Fibroblast of mammary gland (primary cell): ENCODE data around the gene PORCN.
"Not testable (repeated sequence)": the region's sequence is repeated elsewhere in the genome, so short reads cannot be mapped to it uniquely, and the experiment has no call there.

Source experiments
- DNase-seq: peaks from one replicate; pipeline ENCODE4 v3.0.0-alpha.2; 2010; ENCODE audit warnings: low read depth
- H3K4me3 ChIP-seq: 2 replicates; pipeline ENCODE4 v1.5.1; 2011; ENCODE audit warnings: low read depth, mild to moderate bottlenecking, low read length, moderate library complexity; ENCODE audit not compliant: control insufficient read depth
- CTCF ChIP-seq: conservative IDR thresholded peaks from 2 replicates; pipeline ENCODE4 v1.5.1; 2011; ENCODE audit warnings: low read depth, low read length, inconsistent platforms; ENCODE audit not compliant: control insufficient read depth, insufficient read depth

Gene PORCN

GRCh38 chrX:48514126-48514806 lies 5.5 kb downstream of the PORCN start:
- H3K4me3 ChIP-seq: no peak overlapping the region
- TF ChIP-seq CTCF: no peak

GRCh38 chrX:48514868-48515460 lies 6.2 kb downstream of the PORCN start:
- H3K4me3 ChIP-seq: no peak overlapping the region
- no peak for TF ChIP-seq CTCF
- DNase-seq: no peak

More at GRCh38 chrX:48514126-48514806, 5.5 kb downstream of the PORCN start:
- no peak for DNase-seq

- no peak for DNase-seq
- H3K4me3 ChIP-seq: no peak overlapping the region
- TF ChIP-seq CTCF: no peak
Measured at GRCh38 chrX:48515842-48516241, 7.0 kb downstream of the PORCN start.

- no peak for TF ChIP-seq CTCF
- no peak for DNase-seq
- H3K4me3 ChIP-seq: no peak overlapping the region
Measured at GRCh38 chrX:48516285-48516684, 7.5 kb downstream of the PORCN start.

GRCh38 chrX:48516987-48517386 lies 8.2 kb downstream of the PORCN start:
- H3K4me3 ChIP-seq: no peak overlapping the region
- no peak for DNase-seq
- TF ChIP-seq CTCF: no peak

- H3K4me3 ChIP-seq, DNase-seq: not testable (repeated sequence)
Measured at GRCh38 chrX:48519481-48519880, 10.7 kb downstream of the PORCN start.

GRCh38 chrX:48520455-48520854 lies 11.7 kb downstream of the PORCN start:
- no peak for TF ChIP-seq CTCF
- DNase-seq: no peak
- H3K4me3 ChIP-seq: no peak overlapping the region
